ENCODE data around the gene SNPH.

SNPH gene

DNA sequence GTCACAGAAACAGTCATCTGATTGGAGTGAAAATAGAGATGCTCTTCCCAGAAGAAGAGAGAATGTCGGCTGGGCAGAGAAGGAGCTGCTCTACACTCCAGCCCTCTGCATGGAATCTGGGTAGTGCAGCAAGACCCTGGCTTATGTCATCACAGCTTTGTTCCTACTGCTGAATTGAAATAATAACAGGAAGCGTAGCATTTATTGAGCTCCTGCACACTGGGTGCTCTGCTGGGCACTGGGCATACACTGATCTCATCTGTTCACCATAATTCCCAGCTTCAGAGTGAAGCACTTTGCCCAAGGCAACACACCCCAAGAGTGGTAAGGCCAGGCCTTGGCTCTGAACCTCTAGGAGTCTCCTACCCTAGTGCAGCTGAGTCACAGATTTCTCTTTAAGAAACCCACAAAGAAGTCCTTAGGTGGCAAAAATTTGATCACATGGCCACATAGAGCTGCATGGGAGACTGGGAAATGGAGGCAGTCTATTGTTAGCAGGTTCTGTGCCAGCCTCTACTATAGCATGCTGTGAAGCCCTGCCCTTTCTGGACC is 66.7 kb downstream of the SNPH start:
- Histone ChIP-seq H3K4me3 (no peak overlapping the region), H3K27ac (no peak overlapping the region)
- no peak for DNase-seq (ENCODE audit: low spot score)
- no peak for TF ChIP-seq CTCF (IDR thresholded peaks at IDR 0.05)

GRCh38 chr20:1333462-1334369 is 67.6 kb downstream of the SNPH start:
- no peak overlapping the region for H3K4me3 ChIP-seq
- no peak for TF ChIP-seq CTCF (IDR thresholded peaks at IDR 0.05)
- no peak for DNase-seq (ENCODE audit: low spot score)
- no peak overlapping the region for H3K27ac ChIP-seq

DNA sequence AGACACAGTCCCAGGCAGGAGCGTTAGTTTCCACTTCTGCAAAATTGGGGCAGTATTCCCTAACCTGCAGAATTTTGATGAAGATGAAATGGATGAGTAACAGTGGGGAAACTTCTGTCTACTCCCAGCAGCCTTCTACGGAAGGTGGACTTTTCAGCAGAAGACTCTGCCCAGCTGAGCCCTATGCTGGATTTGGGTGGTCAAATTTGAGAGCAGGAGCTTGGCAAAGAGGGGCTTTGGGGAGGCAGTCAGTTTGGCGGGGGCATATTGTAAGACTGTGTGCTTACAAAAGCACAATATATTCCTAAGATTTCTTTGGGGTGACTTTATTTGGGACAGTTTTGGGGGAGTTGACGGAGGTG is 68.3 kb downstream of the SNPH start:
- no peak overlapping the region for H3K4me3 ChIP-seq
- no peak overlapping the region for H3K27ac ChIP-seq
- DNase-seq (ENCODE audit: low spot score): no peak
- no peak for TF ChIP-seq CTCF (IDR thresholded peaks at IDR 0.05)

DNA sequence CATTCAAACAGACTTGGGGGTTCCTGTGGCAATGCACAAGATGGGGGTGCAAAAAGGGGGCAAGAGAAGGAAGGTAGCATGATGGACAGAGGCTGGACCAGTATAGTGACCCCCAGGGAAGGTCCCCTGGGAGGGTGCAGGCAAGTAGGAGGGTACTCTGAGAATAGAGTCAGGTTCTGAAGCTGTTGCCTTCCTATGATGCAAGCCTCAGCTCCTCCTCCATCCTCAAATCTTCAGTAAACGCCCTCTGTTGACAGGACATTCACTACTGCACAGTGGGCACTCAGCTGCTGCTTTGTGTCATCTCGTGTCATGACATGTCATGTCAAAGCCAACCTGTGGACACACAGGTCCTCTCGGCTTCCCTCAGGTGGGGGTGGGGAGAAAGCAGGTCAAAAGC is 68.7 kb downstream of the SNPH start:
- Histone ChIP-seq H3K27ac (no peak overlapping the region), H3K4me3 (no peak overlapping the region)
- no peak for TF ChIP-seq CTCF (IDR thresholded peaks at IDR 0.05)
- DNase-seq (ENCODE audit: low spot score): no peak

- Histone ChIP-seq H3K27ac (peak overlapping the region in 1 of 2 donors; percentile 60), H3K4me3 (no peak overlapping the region)
- TF ChIP-seq CTCF (IDR thresholded peaks at IDR 0.05): no peak
- DNase-seq (ENCODE audit: low spot score): no peak
Measured at GRCh38 chr20:1335961-1336698, 70.0 kb downstream of the SNPH start.

GRCh38 chr20:1336699-1337367 is 70.7 kb downstream of the SNPH start:
- Histone ChIP-seq H3K27ac (peak overlapping the region in 1 of 2 donors; percentile 60), H3K4me3 (peak overlapping the region; percentile 46)
- no peak for DNase-seq (ENCODE audit: low spot score)
- TF ChIP-seq CTCF (IDR thresholded peaks at IDR 0.05): no peak
